Uterus (tissue), 2 donors: ENCODE measurements around the gene DNAJC9.

Experiments used
- CTCF ChIP-seq, 4 experiments: fragments of 200-600 bp in 2 of 4; fragments of 450-650 bp in 2 of 4; sonication (generic) in 2 of 4; IDR thresholded peaks; one replicate each; pipeline ENCODE4 v1.5.1; 2016 to 2019; ENCODE audit warnings: antibody characterized with exemption in 4 of 4, mild to moderate bottlenecking in 2 of 4, moderate library complexity in 1 of 4
- POLR2A ChIP-seq, 2 donors: fragments of 450-650 bp; IDR thresholded peaks; one replicate each; pipeline ENCODE4 v1.6.1; 2016; ENCODE audit warnings: antibody characterized with exemption in 2 of 2, mild to moderate bottlenecking in 1 of 2, moderate library complexity in 1 of 2

GRCh38 chr10:73264423-73264822 is 17.4 kb upstream of the DNAJC9 start:
- no peak for TF ChIP-seq CTCF (IDR thresholded peaks at IDR 0.05)
- no peak for TF ChIP-seq POLR2A (IDR thresholded peaks at IDR 0.05)
